Mesenchymal stem cell (in vitro differentiated cells and primary cell): Measurements from ENCODE around the gene COX6A1.
"Not testable (repeated sequence)": the region's sequence is repeated elsewhere in the genome, so short reads cannot be mapped to it uniquely, and the experiment has no call there.

Experiments
- DNase-seq: peaks from one replicate; pipeline ENCODE4 v3.0.0-alpha.2; 2013
- H2AFZ ChIP-seq: one replicate; pipeline ENCODE4 v1.6.1; 2013; ENCODE audit warnings: low read depth, mild to moderate bottlenecking, control low read depth, inconsistent platforms, low read length, moderate library complexity
- H2AK5ac ChIP-seq: 2 replicates; pipeline ENCODE4 v1.6.1; 2013; ENCODE audit warnings: low read length, moderate library complexity, mild to moderate bottlenecking, inconsistent platforms; ENCODE audit not compliant: severe bottlenecking
- H2BK120ac ChIP-seq: one replicate; pipeline ENCODE4 v1.6.1; 2013; ENCODE audit warnings: low read depth, mild to moderate bottlenecking, inconsistent platforms, low read length, moderate library complexity
- H2BK12ac ChIP-seq, 2 experiments: one replicate each; pipeline ENCODE4 v1.6.1; 2013; ENCODE audit warnings: inconsistent platforms in 2 of 2, low read length in 2 of 2, mild to moderate bottlenecking in 2 of 2, moderate library complexity in 2 of 2, control low read depth in 1 of 2
- H2BK15ac ChIP-seq: one replicate; pipeline ENCODE4 v1.6.1; 2013; ENCODE audit warnings: mild to moderate bottlenecking, low read depth, inconsistent platforms; ENCODE audit not compliant: poor library complexity, severe bottlenecking
- H2BK5ac ChIP-seq: 2 replicates; pipeline ENCODE4 v1.6.1; 2013; ENCODE audit warnings: low read depth, mild to moderate bottlenecking, low read length, control low read depth, inconsistent platforms; ENCODE audit not compliant: poor library complexity, severe bottlenecking
- H3K14ac ChIP-seq, 2 experiments: one replicate each; pipeline ENCODE4 v1.6.1; 2013; ENCODE audit warnings: inconsistent platforms in 2 of 2, low read length in 2 of 2, control low read depth in 1 of 2, mild to moderate bottlenecking in 1 of 2, moderate library complexity in 1 of 2
- H3K18ac ChIP-seq, 2 experiments: one replicate each; pipeline ENCODE4 v1.6.1; 2013; ENCODE audit warnings: inconsistent platforms in 2 of 2, low read length in 2 of 2, control low read depth in 1 of 2, low read depth in 1 of 2, mild to moderate bottlenecking in 1 of 2
- H3K23ac ChIP-seq, 2 experiments: one replicate each; pipeline ENCODE4 v1.6.1; 2013; ENCODE audit warnings: inconsistent platforms in 2 of 2, low read length in 2 of 2, mild to moderate bottlenecking in 2 of 2, moderate library complexity in 2 of 2, control low read depth in 1 of 2
- H3K27ac ChIP-seq: 2 replicates; pipeline ENCODE4 v1.5.1; 2013; ENCODE audit warnings: mild to moderate bottlenecking, moderate library complexity, low read length, control low read depth, inconsistent platforms; ENCODE audit not compliant: poor library complexity, severe bottlenecking
- H3K27me3 ChIP-seq, 2 experiments: 2 replicates each; pipeline versions ENCODE4 v1.6.1 to v1.7.0; 2013; ENCODE audit warnings: low read length in 2 of 2, mild to moderate bottlenecking in 2 of 2, moderate library complexity in 2 of 2, control low read depth in 1 of 2, inconsistent platforms in 1 of 2; ENCODE audit not compliant: control insufficient read depth in 1 of 2, insufficient read depth in 1 of 2
- H3K36me3 ChIP-seq, 2 experiments: 2 replicates each; pipeline versions ENCODE4 v1.6.1 to v1.7.0; 2013; ENCODE audit warnings: low read length in 2 of 2, control low read depth in 1 of 2, inconsistent platforms in 1 of 2, low read depth in 1 of 2, mild to moderate bottlenecking in 1 of 2; ENCODE audit not compliant: insufficient read depth in 2 of 2, control insufficient read depth in 1 of 2
- H3K4ac ChIP-seq, 2 experiments: one replicate each; pipeline ENCODE4 v1.6.1; 2013; ENCODE audit warnings: inconsistent platforms in 2 of 2, low read length in 2 of 2, mild to moderate bottlenecking in 2 of 2, moderate library complexity in 2 of 2, control low read depth in 1 of 2, low read depth in 1 of 2
- H3K4me1 ChIP-seq: 2 replicates; pipeline ENCODE4 v1.6.1; 2013; ENCODE audit warnings: low read depth, low read length, control low read depth; ENCODE audit not compliant: control insufficient read depth, insufficient read depth
- H3K4me2 ChIP-seq: 2 replicates; pipeline ENCODE4 v1.6.1; 2013; ENCODE audit warnings: low read length, mild to moderate bottlenecking, inconsistent platforms; ENCODE audit not compliant: poor library complexity, severe bottlenecking
- H3K4me3 ChIP-seq, 2 experiments: 2 replicates each; pipeline versions ENCODE4 v1.5.1 to v1.7.0; 2013; ENCODE audit warnings: low read length in 2 of 2, mild to moderate bottlenecking in 2 of 2, control low read depth in 1 of 2, low read depth in 1 of 2; ENCODE audit not compliant: insufficient read depth in 1 of 2
- H3K79me1 ChIP-seq: replicated peaks from 2 replicates; pipeline ENCODE4 v1.6.1; 2013; ENCODE audit warnings: mild to moderate bottlenecking, control low read depth, low read length, inconsistent platforms; ENCODE audit not compliant: poor library complexity, severe bottlenecking
- H3K9ac ChIP-seq: 2 replicates; pipeline ENCODE4 v1.7.0; 2013; ENCODE audit warnings: mild to moderate bottlenecking, low read length, moderate library complexity
- H3K9me3 ChIP-seq: 2 replicates; pipeline ENCODE4 v1.7.0; 2013; ENCODE audit warnings: mild to moderate bottlenecking, low read length; ENCODE audit not compliant: control insufficient read depth
- H4K8ac ChIP-seq: one replicate; pipeline ENCODE4 v1.6.1; 2013; ENCODE audit warnings: inconsistent platforms, mild to moderate bottlenecking, low read length, moderate library complexity
- H4K91ac ChIP-seq: one replicate; pipeline ENCODE4 v1.6.1; 2013; ENCODE audit warnings: mild to moderate bottlenecking, low read length, inconsistent platforms
- WGBS: methylation state at CpG from one replicate; pipeline ENCODE4 v1.1.7; 2013; ENCODE audit warnings: mixed read lengths; 5-methylcytosine and 5-hydroxymethylcytosine counted together

The COX6A1 gene

GRCh38 chr12:120439646-120440247, 1.8 kb downstream of the COX6A1 start:
- peak; percentile 67 for DNase-seq
- H2BK12ac ChIP-seq: no peak overlapping the region
- H2BK15ac ChIP-seq: no peak overlapping the region
- no peak overlapping the region for H2AK5ac ChIP-seq
- no peak overlapping the region for H3K18ac ChIP-seq
- H3K4me1 ChIP-seq: peaks cover 5% of the 10 kb centered on the region
- H3K4me3 ChIP-seq: no peak overlapping the region
- no peak overlapping the region for H4K8ac ChIP-seq
- no peak overlapping the region for H3K23ac ChIP-seq
- no peak overlapping the region for H3K14ac ChIP-seq
- no peak overlapping the region for H4K91ac ChIP-seq
- no peak overlapping the region for H2BK120ac ChIP-seq
- H3K36me3 ChIP-seq: peaks cover 8 to 40% of the 10 kb centered on the region in 2 experiments
- no CpG with 5 or more reads among the region's 6 CpGs for WGBS
- no peaks in the 10 kb centered on the region for H3K9me3 ChIP-seq
- H3K27ac ChIP-seq: no peak overlapping the region
- H3K4ac ChIP-seq: no peak overlapping the region
- H3K79me1 ChIP-seq: peaks cover 1% of the 10 kb centered on the region
- H3K27me3 ChIP-seq: no peaks in the 10 kb centered on the region
- H2BK5ac ChIP-seq: no peak overlapping the region
- H3K4me2 ChIP-seq: peak overlapping the region; percentile 61
- peak overlapping the region; percentile 47 for H3K9ac ChIP-seq
- no peak overlapping the region for H2AFZ ChIP-seq

- 95% methylated on average over 2 of the region's 2 CpGs for WGBS
- Histone ChIP-seq H2BK12ac (no peak overlapping the region), H3K27me3 (no peaks in the 10 kb centered on the region), H3K79me1 (peaks cover 4% of the 10 kb centered on the region), H2BK120ac (no peak overlapping the region), H3K27ac (no peak overlapping the region), H3K23ac (no peak overlapping the region), H3K9ac (peak overlapping the region; percentile 99), H3K14ac (no peak overlapping the region), H2AFZ (no peak overlapping the region), H3K4me2 (no peak overlapping the region), H3K4ac (no peak overlapping the region), H3K4me3 (peak overlapping the region in 1 of 2 experiments; percentile 100), H3K9me3 (no peaks in the 10 kb centered on the region), H2BK5ac (no peak overlapping the region), H2AK5ac (no peak overlapping the region), H4K91ac (no peak overlapping the region), H3K36me3 (peaks cover 21 to 52% of the 10 kb centered on the region in 2 experiments), H4K8ac (no peak overlapping the region), H2BK15ac (no peak overlapping the region), H3K18ac (no peak overlapping the region), H3K4me1 (peaks cover 10% of the 10 kb centered on the region)
- no peak for DNase-seq
Observed at GRCh38 chr12:120444676-120445075, 6.8 kb downstream of the COX6A1 start.

DNA sequence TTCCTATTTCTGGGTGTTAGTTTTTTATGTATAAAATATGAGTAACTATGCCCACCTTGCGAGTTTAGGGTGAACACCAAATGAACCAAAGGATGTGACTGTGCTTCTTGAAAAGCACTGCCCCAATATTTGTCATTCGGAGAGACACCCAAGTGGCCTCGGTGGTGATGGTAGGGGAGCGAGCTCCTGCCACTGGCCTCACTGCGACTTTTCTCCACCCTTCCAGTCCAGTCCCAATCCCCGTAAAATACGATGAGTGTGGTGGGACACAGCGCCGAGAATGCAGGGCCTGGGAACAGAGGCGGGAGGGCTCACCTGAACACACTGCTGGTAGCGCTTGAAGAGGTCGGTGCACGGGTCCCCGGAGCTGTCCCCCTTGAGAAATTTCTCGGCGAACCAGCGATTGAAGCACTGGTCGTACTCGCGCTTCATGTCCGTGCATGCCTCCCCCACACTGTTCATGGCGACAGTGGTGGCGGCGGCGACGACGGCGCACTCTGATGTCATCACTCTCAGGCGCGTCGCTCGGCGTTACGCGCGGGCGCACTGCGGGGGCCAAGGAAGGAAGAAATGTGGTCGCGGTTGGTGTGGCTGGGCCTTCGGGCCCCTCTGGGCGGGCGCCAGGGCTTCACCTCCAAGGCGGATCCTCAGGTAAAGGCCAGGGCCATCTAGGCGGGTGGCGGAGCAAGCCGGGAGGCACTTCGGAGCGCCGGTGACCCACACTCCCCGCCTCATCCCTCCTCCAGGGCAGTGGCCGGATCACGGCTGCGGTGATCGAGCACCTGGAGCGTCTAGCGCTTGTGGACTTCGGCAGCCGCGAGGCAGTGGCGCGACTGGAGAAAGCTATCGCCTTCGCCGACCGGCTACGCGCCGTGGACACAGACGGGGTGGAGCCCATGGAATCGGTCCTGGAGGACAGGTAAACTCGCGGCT, 8.3 kb downstream of the COX6A1 start, which contains the start of the genes GATC and TRIAP1:
Gene GATC (plus strand): TSS at position 534 of the 933 bp plus-strand sequence. CDS start 37 bp downstream, at position 571.
Gene TRIAP1 (minus strand): TSS at position 474 of the 933 bp plus-strand sequence. CDS start 12 bp downstream, at position 462.
- peaks cover 10% of the 10 kb centered on the region for H3K4me1 ChIP-seq
- peak within 1 kb of the TSS in 1 of 2 experiments; percentile 97 for H3K14ac ChIP-seq
- no peaks in the 10 kb centered on the region for H3K9me3 ChIP-seq
- peak within 1 kb of the TSS; percentile 29 to 96 for H3K4ac ChIP-seq
- WGBS: under 1% methylated on average over 72 of the region's 73 CpGs
- H2AK5ac ChIP-seq: peak within 1 kb of the TSS; percentile 40
- H3K4me2 ChIP-seq: peak within 1 kb of the TSS; percentile 94
- peak within 1 kb of the TSS; percentile 73 to 100 for H3K4me3 ChIP-seq
- peak; percentile 85 for DNase-seq
- no peak within 1 kb of the TSS for H2BK15ac ChIP-seq
- H3K23ac ChIP-seq: peak within 1 kb of the TSS in 1 of 2 experiments; percentile 89
- no peaks in the 10 kb centered on the region for H3K27me3 ChIP-seq
- H2BK120ac ChIP-seq: peak within 1 kb of the TSS; percentile 8
- peak within 1 kb of the TSS; percentile 74 for H4K8ac ChIP-seq
- H2BK12ac ChIP-seq: peak within 1 kb of the TSS in 1 of 2 experiments; percentile 42
- H3K36me3 ChIP-seq: peaks cover 21 to 48% of the 10 kb centered on the region in 2 experiments
- peak within 1 kb of the TSS; percentile 12 for H4K91ac ChIP-seq
- H3K18ac ChIP-seq: peak within 1 kb of the TSS; percentile 16 to 71
- peak within 1 kb of the TSS; percentile 85 for H2AFZ ChIP-seq
- peak within 1 kb of the TSS; percentile 66 for H3K27ac ChIP-seq
- H2BK5ac ChIP-seq: peak within 1 kb of the TSS; percentile 21
- peaks cover 2% of the 10 kb centered on the region for H3K79me1 ChIP-seq
- H3K9ac ChIP-seq: peak within 1 kb of the TSS; percentile 99

DNA sequence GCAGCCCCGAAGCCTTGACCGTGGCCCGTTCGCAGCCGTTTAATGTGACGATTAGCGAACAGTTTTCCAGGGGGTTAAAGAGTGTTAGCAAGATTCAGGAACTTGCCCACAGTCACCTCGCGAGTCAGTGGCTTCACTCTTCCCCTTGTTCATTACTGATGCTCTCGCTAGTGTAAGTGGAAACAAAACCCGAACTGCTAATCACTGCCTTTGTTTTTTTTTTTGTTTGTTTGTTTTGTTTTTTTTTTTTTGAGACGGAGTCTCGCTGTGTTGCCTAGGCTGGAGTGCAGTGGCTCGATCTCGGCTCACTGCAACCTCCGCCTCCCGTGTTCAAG, 8.9 kb downstream of the COX6A1 start:
- not testable (repeated sequence) for H2BK15ac ChIP-seq, H3K27me3 ChIP-seq, H3K79me1 ChIP-seq, H2BK5ac ChIP-seq, DNase-seq, H3K9me3 ChIP-seq, H2BK12ac ChIP-seq, H4K91ac ChIP-seq, H3K23ac ChIP-seq, H2BK120ac ChIP-seq, H2AK5ac ChIP-seq
- Histone ChIP-seq H3K4me2 (peak overlapping the region; percentile 94), H3K4ac (peak overlapping the region; percentile 29 to 96), H3K4me1 (peaks cover 10% of the 10 kb centered on the region), H3K18ac (peak overlapping the region; percentile 16 to 67), H3K27ac (peak overlapping the region; percentile 66), H3K4me3 (peak overlapping the region; percentile 73 to 100), H3K36me3 (peaks cover 21 to 46% of the 10 kb centered on the region in 2 experiments), H4K8ac (peak overlapping the region; percentile 74), H3K9ac (peak overlapping the region; percentile 99), H2AFZ (peak overlapping the region; percentile 85), H3K14ac (peak overlapping the region in 1 of 2 experiments; percentile 53)
- 12% methylated on average over 17 of the region's 17 CpGs for WGBS
